Measurements from ENCODE around the gene FAM219A.

Gene FAM219A

GRCh38 chr9:34399729-34400128, 58.6 kb downstream of the FAM219A start:
- DNase-seq = no peak

- DNase-seq = no peak
These were observed 59.5 kb downstream of the FAM219A start for GRCh38 chr9:34398875-34399274.

- peak; percentile 7 for DNase-seq
These were observed 61.8 kb downstream of the FAM219A start for GRCh38 chr9:34396276-34397214.

GRCh38 chr9:34392511-34392910, 65.9 kb downstream of the FAM219A start:
- DNase-seq = no peak

GRCh38 chr9:34387239-34387638, 71.1 kb downstream of the FAM219A start:
- DNase-seq = no peak

- no peak for DNase-seq
These were observed 71.7 kb downstream of the FAM219A start for GRCh38 chr9:34386656-34387055.

- DNase-seq = no peak
These were observed 72.7 kb downstream of the FAM219A start for GRCh38 chr9:34385561-34386230.

- no peak for DNase-seq
These were observed 73.8 kb downstream of the FAM219A start for GRCh38 chr9:34384368-34385165.

GRCh38 chr9:34383904-34384303, 74.5 kb downstream of the FAM219A start:
- no peak for DNase-seq

GRCh38 chr9:34382879-34383278, 75.5 kb downstream of the FAM219A start:
- no peak for DNase-seq

- no peak for DNase-seq
These were observed 76.3 kb downstream of the FAM219A start for GRCh38 chr9:34382054-34382453.

- peak; percentile 12 for DNase-seq
These were observed 77.0 kb downstream of the FAM219A start for GRCh38 chr9:34381323-34381722.

- DNase-seq = peak; percentile 71
These were observed 77.7 kb downstream of the FAM219A start for GRCh38 chr9:34380511-34381315.

GRCh38 chr9:34380034-34380510, 78.3 kb downstream of the FAM219A start:
- no peak for DNase-seq

- DNase-seq = peak; percentile 91
These were observed 78.9 kb downstream of the FAM219A start for GRCh38 chr9:34379334-34380033.

- no peak for DNase-seq
These were observed 79.9 kb downstream of the FAM219A start for GRCh38 chr9:34378376-34379060.

GRCh38 chr9:34377404-34377746, 81.0 kb downstream of the FAM219A start:
- peak; percentile 14 for DNase-seq

- DNase-seq = peak; percentile 95
These were observed 81.6 kb downstream of the FAM219A start, which contains the start of gene MYORG for GRCh38 chr9:34376596-34377403. Gene MYORG, minus strand, starts transcription at chr9:34376898. Its CDS starts 3,955 bp downstream, at chr9:34372943.

GRCh38 chr9:34375901-34376595, 82.3 kb downstream of the FAM219A start:
- DNase-seq = peak; percentile 13
